Loucy (cell line): ENCODE data around the gene ATF6.

ENCODE experiments used
- H2AFZ ChIP-seq: fragments of 200-600 bp; sonication (generic); 2 replicates; pipeline ENCODE4 v1.6.0; 2016; ENCODE audit warnings: antibody characterized with exemption, mild to moderate bottlenecking, low read length, moderate library complexity
- H3F3A ChIP-seq: fragments of 200-600 bp; 2 replicates; pipeline ENCODE4 v1.6.0; 2016; ENCODE audit warnings: antibody characterized with exemption, low read depth, mild to moderate bottlenecking
- H3K27me3 ChIP-seq: fragments of 200-600 bp; sonication (generic); 2 replicates; pipeline ENCODE4 v1.6.1; 2014; ENCODE audit warnings: low read length, mild to moderate bottlenecking; ENCODE audit not compliant: insufficient read depth, poor library complexity, severe bottlenecking
- H3K36me3 ChIP-seq: fragments of 200-600 bp; sonication (generic); 2 replicates; pipeline ENCODE4 v1.6.1; 2016; ENCODE audit warnings: low read length; ENCODE audit not compliant: insufficient read depth
- H3K4me1 ChIP-seq: fragments of 200-600 bp; sonication (generic); 2 replicates; pipeline ENCODE4 v1.5.1; 2014; ENCODE audit warnings: low read length, mild to moderate bottlenecking; ENCODE audit not compliant: insufficient read depth, poor library complexity, severe bottlenecking
- H3K4me2 ChIP-seq: fragments of 200-600 bp; sonication (generic); 2 replicates; pipeline ENCODE4 v1.6.0; 2014; ENCODE audit warnings: antibody characterized with exemption, low read length, low read depth, mild to moderate bottlenecking; ENCODE audit not compliant: poor library complexity, severe bottlenecking
- H3K4me3 ChIP-seq: fragments of 200-600 bp; sonication (generic); 2 replicates; pipeline ENCODE4 v1.5.1; 2014; ENCODE audit warnings: low read length, mild to moderate bottlenecking, mixed read lengths; ENCODE audit not compliant: poor library complexity, severe bottlenecking
- H3K79me2 ChIP-seq: fragments of 200-600 bp; sonication (generic); 2 replicates; pipeline ENCODE4 v1.6.1; 2014; ENCODE audit warnings: low read length; ENCODE audit not compliant: insufficient read depth
- H3K9ac ChIP-seq: fragments of 200-600 bp; sonication (generic); 2 replicates; pipeline ENCODE4 v1.6.0; 2014; ENCODE audit warnings: mild to moderate bottlenecking, low read depth, low read length, moderate library complexity; ENCODE audit not compliant: poor library complexity, severe bottlenecking
- H3K9me2 ChIP-seq: fragments of 200-600 bp; sonication (generic); replicated peaks from 2 replicates; pipeline ENCODE4 v1.6.1; 2016; ENCODE audit warnings: low read depth, low read length, mixed read lengths
- H3K9me3 ChIP-seq: fragments of 200-600 bp; sonication (generic); 2 replicates; pipeline ENCODE4 v1.6.1; 2014; ENCODE audit warnings: mild to moderate bottlenecking, antibody characterized with exemption, low read length, low read depth; ENCODE audit not compliant: insufficient read depth
- H4K20me1 ChIP-seq: fragments of 200-600 bp; sonication (generic); 2 replicates; pipeline ENCODE4 v1.6.0; 2014; ENCODE audit warnings: antibody characterized with exemption, low read length, mild to moderate bottlenecking; ENCODE audit not compliant: insufficient read depth, poor library complexity, severe bottlenecking
- EZH2phosphoT487 ChIP-seq: fragments of 200-600 bp; IDR thresholded peaks from 2 replicates; pipeline ENCODE4 v1.6.1; 2018; ENCODE audit warnings: antibody characterized with exemption, mild to moderate bottlenecking, moderate library complexity, borderline replicate concordance
- TF ChIP-seq, protein P1 (sequence below): fragments of 200-600 bp; sonication (generic); conservative IDR thresholded peaks from 2 replicates; pipeline ENCODE4 v1.5.1; 2014; ENCODE audit warnings: mild to moderate bottlenecking, antibody characterized with exemption, low read length

The ATF6 gene

GRCh38 chr1:161948435-161948834 lies 182.3 kb downstream of the ATF6 start:
- Histone ChIP-seq H3K9ac (no peak overlapping the region), H3K4me3 (no peak overlapping the region), H3F3A (no peaks in the 10 kb centered on the region), H3K9me2 (no peaks in the 10 kb centered on the region), H3K36me3 (peaks cover 27% of the 10 kb centered on the region), H4K20me1 (no peaks in the 10 kb centered on the region), H3K27me3 (no peaks in the 10 kb centered on the region), H2AFZ (no peak overlapping the region), H3K4me1 (peaks cover 2% of the 10 kb centered on the region), H3K79me2 (no peaks in the 10 kb centered on the region), H3K9me3 (no peaks in the 10 kb centered on the region), H3K4me2 (no peak overlapping the region)
- TF ChIP-seq EZH2phosphoT487, result no peak
- TF ChIP-seq, protein P1, sequence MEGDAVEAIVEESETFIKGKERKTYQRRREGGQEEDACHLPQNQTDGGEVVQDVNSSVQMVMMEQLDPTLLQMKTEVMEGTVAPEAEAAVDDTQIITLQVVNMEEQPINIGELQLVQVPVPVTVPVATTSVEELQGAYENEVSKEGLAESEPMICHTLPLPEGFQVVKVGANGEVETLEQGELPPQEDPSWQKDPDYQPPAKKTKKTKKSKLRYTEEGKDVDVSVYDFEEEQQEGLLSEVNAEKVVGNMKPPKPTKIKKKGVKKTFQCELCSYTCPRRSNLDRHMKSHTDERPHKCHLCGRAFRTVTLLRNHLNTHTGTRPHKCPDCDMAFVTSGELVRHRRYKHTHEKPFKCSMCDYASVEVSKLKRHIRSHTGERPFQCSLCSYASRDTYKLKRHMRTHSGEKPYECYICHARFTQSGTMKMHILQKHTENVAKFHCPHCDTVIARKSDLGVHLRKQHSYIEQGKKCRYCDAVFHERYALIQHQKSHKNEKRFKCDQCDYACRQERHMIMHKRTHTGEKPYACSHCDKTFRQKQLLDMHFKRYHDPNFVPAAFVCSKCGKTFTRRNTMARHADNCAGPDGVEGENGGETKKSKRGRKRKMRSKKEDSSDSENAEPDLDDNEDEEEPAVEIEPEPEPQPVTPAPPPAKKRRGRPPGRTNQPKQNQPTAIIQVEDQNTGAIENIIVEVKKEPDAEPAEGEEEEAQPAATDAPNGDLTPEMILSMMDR, result no peak

DNA sequence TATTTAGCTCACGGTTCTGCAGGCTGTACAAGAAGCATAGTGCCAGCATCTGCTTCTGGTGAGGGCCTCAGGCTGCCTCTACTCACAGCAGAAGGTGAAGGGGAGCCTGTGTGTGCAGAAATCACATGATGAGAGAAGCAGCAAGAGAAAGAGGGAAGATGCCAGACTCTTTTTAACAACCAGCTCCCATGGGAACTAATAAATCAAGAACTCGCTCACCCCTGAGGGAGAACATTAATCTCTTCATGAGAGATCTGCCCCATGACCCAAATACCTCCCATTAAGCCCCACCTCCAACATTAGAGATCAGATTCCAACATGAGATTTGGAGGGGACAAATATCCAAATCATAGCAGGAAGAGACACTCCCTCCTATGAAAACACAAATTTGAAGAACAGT lies 183.4 kb downstream of the ATF6 start:
- Histone ChIP-seq H3K4me1 (peaks cover 13% of the 10 kb centered on the region), H3K79me2 (no peaks in the 10 kb centered on the region), H3K9me3 (no peaks in the 10 kb centered on the region), H3K9me2 (no peaks in the 10 kb centered on the region), H3K4me3 (no peak overlapping the region), H2AFZ (no peak overlapping the region), H3K9ac (no peak overlapping the region), H3K36me3 (peaks cover 18% of the 10 kb centered on the region), H3K4me2 (no peak overlapping the region), H3K27me3 (no peaks in the 10 kb centered on the region), H3F3A (no peaks in the 10 kb centered on the region), H4K20me1 (no peaks in the 10 kb centered on the region)
- TF ChIP-seq EZH2phosphoT487, result no peak
- TF ChIP-seq, protein P1, result no peak

GRCh38 chr1:161950377-161950776 lies 184.3 kb downstream of the ATF6 start:
- H3K9me3 ChIP-seq, result no peaks in the 10 kb centered on the region
- no peak overlapping the region for H2AFZ ChIP-seq
- no peaks in the 10 kb centered on the region for H4K20me1 ChIP-seq
- no peaks in the 10 kb centered on the region for H3F3A ChIP-seq
- peaks cover 15% of the 10 kb centered on the region for H3K4me1 ChIP-seq
- H3K4me2 ChIP-seq, result no peak overlapping the region
- H3K79me2 ChIP-seq, result no peaks in the 10 kb centered on the region
- no peaks in the 10 kb centered on the region for H3K9me2 ChIP-seq
- TF ChIP-seq EZH2phosphoT487, result no peak
- TF ChIP-seq, protein P1, result no peak
- no peaks in the 10 kb centered on the region for H3K27me3 ChIP-seq
- H3K4me3 ChIP-seq, result no peak overlapping the region
- H3K9ac ChIP-seq, result no peak overlapping the region
- H3K36me3 ChIP-seq, result peaks cover 10% of the 10 kb centered on the region
